Ramos (cell line): ENCODE data around the gene ERC2.
"Not testable (repeated sequence)": the region's sequence is repeated elsewhere in the genome, so short reads cannot be mapped to it uniquely, and the experiment has no call there.

ENCODE experiments used
- in situ Hi-C: fragments of 300-500 bp; cut with MboI; formaldehyde crosslinking; loops from one replicate; pipeline ENCODE4 v1.14.3; 2022; ENCODE audit warnings: low sequenced_read_pairs; ENCODE audit not compliant: unreplicated experiment

The ERC2 gene

GRCh38 chr3:56468184-56469106 is at the start of gene ERC2:
Gene ERC2, minus strand, starts transcription at chr3:56468467.
- in situ Hi-C loops = no loop called here

DNA sequence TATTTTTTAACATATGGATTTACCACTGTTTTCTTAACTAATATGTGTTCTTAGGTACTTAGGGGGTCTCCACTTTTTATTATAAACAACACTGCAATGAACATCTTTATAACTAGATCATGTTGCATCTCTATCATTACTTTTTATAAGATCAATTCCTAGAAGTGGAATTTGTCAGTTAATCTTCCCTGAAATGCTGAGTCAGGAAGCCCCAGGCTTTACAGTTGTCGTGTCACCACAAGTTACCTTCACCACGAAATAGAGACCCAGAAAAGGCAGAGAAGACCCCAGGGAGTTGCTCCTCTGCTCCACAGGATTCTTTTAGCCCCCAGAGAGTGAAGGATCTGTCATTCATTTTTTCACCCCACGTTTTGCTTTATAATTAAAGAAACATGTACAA is 34.5 kb upstream of the ERC2 start:
- in situ Hi-C loops = no loop called here

GRCh38 chr3:56496376-56496775 is 28.1 kb upstream of the ERC2 start:
- in situ Hi-C loops = not testable (repeated sequence)

- in situ Hi-C loops = no loop called here
Observed at GRCh38 chr3:56494679-56495322, 26.5 kb upstream of the ERC2 start.

GRCh38 chr3:56491566-56491965 is 23.3 kb upstream of the ERC2 start:
- in situ Hi-C loops = no loop called here

DNA sequence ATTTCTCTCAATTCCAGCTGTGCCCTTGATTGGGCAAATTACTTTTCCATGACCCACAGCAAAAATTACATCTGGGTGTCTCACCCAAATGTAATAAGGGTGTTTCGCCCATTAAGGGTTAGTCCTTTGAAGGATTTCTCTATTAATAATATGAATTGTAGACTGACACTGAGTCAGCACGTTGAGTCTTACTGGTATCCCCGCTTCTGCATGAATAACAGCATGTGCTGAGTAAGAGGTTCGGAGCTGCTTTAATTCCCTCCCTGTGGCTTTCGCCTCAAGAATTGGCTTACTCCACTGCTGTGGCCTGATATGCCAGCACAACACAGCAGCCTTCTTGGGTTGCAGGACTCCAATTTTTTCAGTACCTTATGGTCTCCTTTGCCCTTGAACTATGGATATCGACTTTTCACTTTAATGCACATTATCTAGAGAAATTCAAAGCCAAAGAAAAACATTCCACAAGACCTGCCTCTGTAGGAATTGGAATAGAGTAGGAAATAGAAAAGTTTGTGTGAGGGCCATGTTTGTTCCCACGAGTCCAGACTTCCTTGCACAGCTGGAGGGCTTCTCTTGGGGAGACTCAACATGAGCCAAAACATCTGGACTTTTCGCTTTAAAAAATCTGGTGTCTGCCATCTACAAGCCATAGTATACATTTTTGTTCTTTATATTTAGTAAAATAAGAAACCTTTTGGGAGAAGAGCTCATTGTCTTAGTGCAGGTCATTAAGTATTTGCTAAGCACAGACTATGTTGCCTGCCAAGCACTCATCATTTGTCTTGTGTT is 20.7 kb upstream of the ERC2 start:
- in situ Hi-C loops = no loop called here

- in situ Hi-C loops = no loop called here
Observed at GRCh38 chr3:56484525-56485032, 16.3 kb upstream of the ERC2 start.

GRCh38 chr3:56484122-56484521 is 15.9 kb upstream of the ERC2 start:
- in situ Hi-C loops = no loop called here

- in situ Hi-C loops = no loop called here
Observed at GRCh38 chr3:56477646-56478045, 9.4 kb upstream of the ERC2 start.

GRCh38 chr3:56476771-56477170 is 8.5 kb upstream of the ERC2 start:
- in situ Hi-C loops = no loop called here

DNA sequence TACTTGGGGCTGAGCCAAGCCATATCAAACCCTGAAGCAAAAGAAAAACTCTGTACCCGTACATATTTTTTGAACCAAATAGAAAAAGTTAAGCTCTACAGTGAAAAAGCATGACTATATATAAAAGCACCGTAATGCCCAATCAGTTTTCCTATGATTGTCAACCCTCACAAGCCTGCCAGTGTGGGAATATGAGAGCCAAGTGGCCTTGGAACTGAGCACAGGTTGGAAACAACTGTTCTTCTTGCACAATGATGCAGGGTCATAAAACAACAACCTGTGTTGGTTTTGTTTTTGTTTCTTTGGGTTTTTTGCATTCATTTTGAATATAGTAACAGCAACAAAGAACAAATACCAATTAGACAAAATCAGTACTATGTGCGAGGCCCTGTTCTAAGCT is 3.5 kb upstream of the ERC2 start:
- in situ Hi-C loops = no loop called here

DNA sequence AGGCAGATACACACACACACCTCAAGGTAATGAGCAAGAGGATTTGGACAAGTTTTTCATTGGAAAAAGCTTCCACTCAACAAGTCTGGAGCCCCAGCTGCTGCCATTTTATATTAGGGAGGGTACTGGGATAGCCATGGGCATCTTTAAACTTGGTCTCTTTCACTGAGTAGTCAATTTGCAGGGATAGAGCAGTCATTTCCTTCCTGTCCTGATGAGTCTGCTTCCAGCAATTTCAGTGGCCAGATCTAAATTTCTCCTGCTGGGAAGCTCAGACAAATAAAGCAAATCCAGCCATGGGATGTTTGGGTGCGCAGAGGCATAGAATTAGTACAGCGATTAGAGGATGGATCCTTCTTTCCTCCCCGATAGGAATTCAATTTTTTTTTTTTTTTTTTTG is 874 bp upstream of the ERC2 start:
- in situ Hi-C loops = no loop called here

DNA sequence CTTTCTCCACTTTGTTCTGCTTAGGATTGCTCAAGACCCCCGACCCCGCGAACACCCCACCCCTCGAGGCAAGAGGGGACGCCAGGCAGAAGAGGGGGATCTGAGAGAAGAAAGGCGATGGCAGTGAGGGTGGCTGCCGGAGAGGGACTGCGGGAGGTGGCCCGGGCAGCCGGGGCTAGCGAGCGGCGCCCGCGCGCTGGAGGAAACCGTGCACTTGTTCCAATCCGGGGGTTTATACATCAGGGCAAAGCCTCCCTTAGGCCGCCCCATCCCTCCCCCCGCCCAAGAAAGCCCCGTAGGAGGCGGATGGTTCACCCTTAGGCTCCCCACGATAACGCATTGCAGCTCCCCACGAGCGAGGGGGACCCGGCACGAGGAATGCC is 475 bp downstream of the ERC2 start:
- in situ Hi-C loops = no loop called here

DNA sequence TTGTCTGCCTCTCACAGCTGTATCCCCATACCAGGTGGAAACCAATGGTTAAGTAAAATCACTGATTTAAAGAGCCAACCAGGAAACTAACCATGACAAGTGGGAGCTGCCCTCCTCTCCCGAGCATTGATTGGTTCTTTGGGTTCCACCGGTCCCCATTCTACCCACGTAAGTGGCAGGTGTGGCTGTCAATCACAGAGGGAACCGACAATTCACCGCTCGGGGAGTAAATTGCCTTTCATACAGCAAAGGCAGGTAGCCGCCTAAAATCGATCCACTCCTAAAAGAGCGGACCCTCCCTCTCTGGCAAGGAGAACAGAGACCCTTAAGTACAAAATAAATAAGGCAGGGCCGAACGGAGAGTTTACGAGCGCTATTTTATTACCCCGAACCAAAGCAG is 1.2 kb downstream of the ERC2 start:
- in situ Hi-C loops = no loop called here

DNA sequence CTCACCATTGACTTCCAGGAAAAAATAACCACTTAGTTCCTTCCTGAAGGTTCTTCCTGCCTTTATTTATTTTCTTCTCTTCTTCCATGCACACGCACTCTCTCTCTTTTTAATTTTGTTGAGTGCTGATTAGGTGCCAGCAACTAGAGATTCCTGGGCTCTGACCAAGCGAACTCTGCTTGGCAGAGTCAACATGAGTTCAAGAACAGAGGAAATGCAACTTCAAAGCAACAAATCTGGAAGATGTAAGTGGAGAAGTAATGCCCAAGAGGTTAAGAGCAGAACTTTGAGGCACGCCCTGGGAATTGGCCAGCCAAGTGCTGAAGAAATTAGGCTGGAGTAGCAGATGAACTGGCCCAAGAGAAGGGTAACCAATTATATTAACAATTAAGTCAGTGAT is 8.5 kb downstream of the ERC2 start:
- in situ Hi-C loops = no loop called here

- in situ Hi-C loops = no loop called here
Observed at GRCh38 chr3:56459104-56459496, 9.2 kb downstream of the ERC2 start.

- in situ Hi-C loops = no loop called here
Observed at GRCh38 chr3:56458496-56459103, 9.7 kb downstream of the ERC2 start.

GRCh38 chr3:56456117-56456516 is 12.2 kb downstream of the ERC2 start:
- in situ Hi-C loops = no loop called here

GRCh38 chr3:56453011-56453410 is 15.3 kb downstream of the ERC2 start:
- in situ Hi-C loops = no loop called here

DNA sequence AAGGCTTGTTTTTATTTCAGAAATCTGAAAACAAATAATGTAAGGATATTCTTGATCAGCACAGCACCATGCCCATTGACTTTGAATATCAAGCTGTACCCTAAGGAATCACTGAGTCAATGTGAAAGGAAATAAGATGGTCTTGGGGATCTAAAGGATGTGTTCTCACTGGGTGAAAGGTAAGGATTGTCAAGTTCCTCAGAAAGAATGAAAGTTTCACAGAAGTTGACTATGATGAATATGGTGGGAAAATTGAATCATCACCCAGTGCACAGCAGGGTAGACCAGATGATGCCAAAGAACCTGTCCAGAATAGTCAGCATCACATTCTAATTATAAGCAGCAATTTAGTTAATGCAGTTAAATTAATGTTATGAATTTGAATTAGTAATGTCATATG is 16.2 kb downstream of the ERC2 start:
- in situ Hi-C loops = no loop called here
